Fibroblast of villous mesenchyme (primary cell): ENCODE data around the gene NANOG. TPM values are rescaled to one million over a fixed set of nuclear protein-coding genes. Genes with fewer than 3 reads are reported as not detected.
"Not testable (repeated sequence)": the region's sequence is repeated elsewhere in the genome, so short reads cannot be mapped to it uniquely, and the experiment has no call there.

Source experiments
- DNase-seq: peaks from one replicate; pipeline ENCODE4 v3.0.0-alpha.2; 2010; ENCODE audit warnings: low read depth
- H3K4me3 ChIP-seq: 2 replicates; pipeline ENCODE4 v1.5.1; 2011; ENCODE audit warnings: low read depth, mild to moderate bottlenecking, low read length
- CTCF ChIP-seq: IDR thresholded peaks from 2 replicates; pipeline ENCODE4 v1.5.1; 2012; ENCODE audit warnings: low read depth, mild to moderate bottlenecking, low read length; ENCODE audit not compliant: insufficient read depth
- total RNA-seq: library from RNA; depleted of rRNA; stranded (reverse); fragments of >200 nt; gene quantifications from 2 replicates; pipeline ENCODE4 v1.2.3, GENCODE V29; 2012

NANOG gene
- total RNA-seq, 1 donor = not detected

- DNase-seq = no peak
- TF ChIP-seq CTCF = no peak
- H3K4me3 ChIP-seq = no peak overlapping the region
Observed at GRCh38 chr12:7787574-7788293, 1.5 kb upstream of the NANOG start.

- no peak for DNase-seq
- no peak overlapping the region for H3K4me3 ChIP-seq
- TF ChIP-seq CTCF = no peak
Observed at GRCh38 chr12:7788294-7788660, 925 bp upstream of the NANOG start.

GRCh38 chr12:7793211-7793610, 4.0 kb downstream of the NANOG start:
- H3K4me3 ChIP-seq = no peak overlapping the region
- no peak for TF ChIP-seq CTCF
- no peak for DNase-seq

- DNase-seq, H3K4me3 ChIP-seq: not testable (repeated sequence)
Observed at GRCh38 chr12:7797269-7797668, 8.1 kb downstream of the NANOG start.

GRCh38 chr12:7797698-7798398, 8.6 kb downstream of the NANOG start:
- no peak for TF ChIP-seq CTCF
- H3K4me3 ChIP-seq = no peak overlapping the region
- no peak for DNase-seq

- not testable (repeated sequence) for DNase-seq
Observed at GRCh38 chr12:7798750-7799308, 9.6 kb downstream of the NANOG start.

GRCh38 chr12:7801460-7801859, 12.3 kb downstream of the NANOG start:
- TF ChIP-seq CTCF = no peak
- no peak for DNase-seq
- no peak overlapping the region for H3K4me3 ChIP-seq

More at GRCh38 chr12:7798750-7799308, 9.6 kb downstream of the NANOG start:
- H3K4me3 ChIP-seq = not testable (repeated sequence)

- not testable (repeated sequence) for H3K4me3 ChIP-seq
Observed at GRCh38 chr12:7806319-7806718, 17.1 kb downstream of the NANOG start.

More at GRCh38 chr12:7806319-7806718, 17.1 kb downstream of the NANOG start:
- not testable (repeated sequence) for DNase-seq
